Ureter (tissue), 1 donor: ENCODE data around the gene NGF. TPM values are rescaled to one million over a fixed set of nuclear protein-coding genes. Genes with fewer than 3 reads are reported as not detected.
"Not testable (repeated sequence)": the region's sequence is repeated elsewhere in the genome, so short reads cannot be mapped to it uniquely, and the experiment has no call there.

Experiments
- DNase-seq: peaks from one replicate; pipeline ENCODE4 v3.0.0-alpha.2; 2020; ENCODE audit warnings: low spot score
- total RNA-seq: library from RNA; stranded (reverse); gene quantifications from one replicate; pipeline ENCODE4 v1.2.4, GENCODE V29; 2023
- donor health status: DM: yes; HTN: yes; CAD: no.

The NGF gene
- total RNA-seq, 1 donor from 2014 or later: 3.6 TPM

DNA sequence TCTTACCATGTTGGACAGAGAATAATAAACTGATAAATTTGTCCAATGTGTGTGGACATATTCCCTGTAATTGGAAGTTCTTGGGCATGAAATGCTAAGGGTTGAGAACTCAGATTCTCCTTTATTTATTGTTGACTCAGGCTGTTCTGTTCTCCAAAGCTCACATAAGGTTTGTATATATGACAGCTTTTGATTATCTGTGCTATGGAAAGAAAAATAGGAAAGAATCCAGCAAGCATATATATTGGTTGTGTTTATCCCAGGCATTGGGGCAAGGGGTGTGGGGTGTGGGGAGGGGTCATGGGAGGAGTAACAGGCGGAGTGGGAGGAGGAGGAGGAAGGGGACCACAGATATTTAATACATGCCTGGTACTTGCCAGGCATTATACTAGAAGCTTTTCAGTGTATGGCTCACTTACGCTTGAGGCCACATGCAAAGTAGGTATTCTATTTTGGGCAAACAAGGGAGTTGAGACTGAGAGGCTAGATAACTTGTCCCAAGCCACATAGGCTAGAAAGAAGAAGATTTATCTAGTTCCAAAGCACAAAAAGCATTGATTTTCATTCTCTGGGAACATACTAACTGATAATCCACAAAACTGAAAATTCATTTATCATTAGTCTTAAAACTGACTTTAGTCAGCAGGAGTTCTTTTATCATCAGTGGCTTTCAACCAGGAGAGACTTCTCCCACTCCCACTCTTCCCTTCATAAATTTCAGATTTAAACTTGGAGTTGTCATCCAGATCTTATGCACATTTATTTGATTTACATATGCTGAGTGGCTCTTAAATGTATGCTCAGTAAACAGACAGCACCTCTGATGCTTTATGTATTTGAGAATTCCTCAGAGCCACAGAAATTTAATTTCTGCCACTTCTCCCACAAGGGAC lies 27.2 kb downstream of the NGF start:
- no peak for DNase-seq

GRCh38 chr1:115309504-115309903 lies 28.5 kb downstream of the NGF start:
- not testable (repeated sequence) for DNase-seq

- DNase-seq: no peak
Observed at GRCh38 chr1:115308969-115309368, 29.1 kb downstream of the NGF start.

- no peak for DNase-seq
Observed at GRCh38 chr1:115307661-115308060, 30.4 kb downstream of the NGF start.

DNA sequence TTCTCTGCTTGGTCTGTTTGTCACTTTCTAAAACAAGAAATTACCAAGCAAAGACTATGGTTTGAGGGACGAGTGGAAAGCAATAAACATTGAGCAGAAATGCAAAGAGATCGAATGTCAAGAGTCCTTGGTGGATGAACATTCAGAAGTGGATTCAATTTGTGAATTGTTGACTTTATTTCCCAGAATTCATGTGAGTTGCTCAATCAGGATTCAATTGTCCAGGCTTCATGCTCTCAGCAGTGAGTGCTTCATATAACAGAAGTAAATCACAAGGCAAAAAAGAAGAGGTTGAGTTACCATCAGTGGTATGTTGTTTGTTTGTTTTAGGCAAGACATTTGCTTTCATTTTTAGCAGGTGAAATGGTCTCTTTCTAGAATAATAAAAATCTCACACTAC lies 31.9 kb downstream of the NGF start:
- no peak for DNase-seq

GRCh38 chr1:115303364-115303763 lies 34.7 kb downstream of the NGF start:
- DNase-seq: no peak

DNA sequence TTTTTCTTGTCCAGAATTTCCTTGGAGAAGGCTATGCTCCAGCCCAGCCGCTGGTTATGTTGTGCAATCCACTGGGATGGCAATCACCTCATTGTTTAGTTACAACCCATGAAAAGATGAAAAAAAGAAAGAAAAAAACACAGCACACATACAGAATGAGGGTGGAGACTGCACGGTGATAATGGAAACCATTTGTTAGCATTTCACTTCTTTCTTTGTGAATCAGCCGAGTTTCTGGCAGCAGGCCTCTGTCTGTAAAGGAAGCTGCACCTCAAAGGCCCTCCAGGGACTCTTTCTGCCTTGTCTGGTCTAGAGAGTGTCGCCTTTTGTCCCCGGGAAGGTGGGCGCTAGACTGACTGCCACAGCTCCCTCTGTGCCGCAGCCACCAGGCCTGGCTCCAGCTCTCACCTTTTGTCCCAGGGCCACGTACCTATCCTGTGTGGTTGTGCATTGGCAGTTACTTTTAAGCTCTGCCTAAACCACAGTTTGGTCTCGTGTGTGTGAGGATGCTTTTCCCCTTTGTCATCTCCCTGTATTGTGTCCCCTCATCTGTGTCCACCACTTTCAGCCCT lies 35.6 kb downstream of the NGF start:
- no peak for DNase-seq

DNA sequence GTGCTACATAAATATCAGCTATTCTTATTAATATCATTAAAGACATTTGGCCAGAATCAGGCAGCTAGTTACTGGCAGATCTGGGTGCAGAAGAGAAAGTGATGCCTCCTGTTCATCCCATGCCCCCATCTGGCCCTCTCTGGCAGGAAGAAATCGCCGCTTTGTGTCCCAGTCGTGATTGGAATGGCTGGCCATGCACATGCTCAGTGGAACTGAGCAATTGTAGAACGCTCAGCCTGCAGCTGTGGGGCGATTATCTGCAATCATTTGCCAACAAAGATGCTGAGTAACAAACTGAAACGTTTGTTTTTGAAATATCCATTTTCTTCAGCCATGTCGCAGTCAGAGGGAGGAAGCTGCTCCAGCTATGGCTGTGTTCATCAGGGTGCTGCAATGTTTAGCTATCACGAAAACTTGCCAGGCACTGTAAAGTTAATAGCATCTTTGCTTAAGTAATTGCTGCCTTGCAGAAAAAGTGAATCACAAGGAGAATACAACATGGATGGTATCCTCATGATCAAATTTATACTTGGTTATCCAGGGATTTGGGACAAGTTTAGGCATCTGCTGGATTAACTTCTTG lies 36.5 kb downstream of the NGF start:
- no peak for DNase-seq

DNA sequence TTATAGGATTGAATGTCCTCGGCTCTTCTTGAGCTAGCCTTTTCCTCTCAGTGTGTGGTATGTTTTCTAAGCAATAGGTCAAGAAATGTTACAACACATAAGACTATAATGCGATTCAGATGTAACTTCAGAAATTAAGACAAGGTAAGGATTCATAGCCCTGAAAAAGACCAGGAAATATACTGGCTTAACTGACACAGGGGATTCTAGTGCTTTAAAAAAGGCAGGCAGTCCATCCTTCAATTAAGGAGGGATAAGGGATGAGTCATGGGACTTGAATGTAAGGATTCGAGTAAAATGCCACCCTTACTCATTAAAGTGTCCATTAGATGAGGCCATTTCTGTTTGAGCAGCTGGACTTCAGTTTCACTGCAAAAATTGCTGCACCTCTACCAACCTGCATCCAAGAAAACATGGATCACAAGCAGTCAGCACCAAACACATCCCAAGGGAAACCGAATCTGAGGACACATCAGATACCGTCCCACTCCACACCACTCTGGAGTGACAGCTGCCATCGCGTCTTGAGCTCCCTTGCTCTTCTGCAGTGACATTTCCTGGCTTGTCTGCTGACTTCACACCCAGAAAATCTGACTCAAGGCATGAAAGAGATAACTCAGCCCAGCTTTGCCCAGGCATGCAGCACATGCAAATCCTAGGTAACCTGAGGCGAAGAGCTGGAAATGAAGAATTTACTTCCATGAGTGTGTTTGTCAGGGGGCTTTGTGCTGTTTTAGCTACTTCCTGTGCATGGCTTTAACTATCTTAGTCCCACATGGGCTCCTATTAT lies 37.8 kb downstream of the NGF start:
- DNase-seq: no peak

DNA sequence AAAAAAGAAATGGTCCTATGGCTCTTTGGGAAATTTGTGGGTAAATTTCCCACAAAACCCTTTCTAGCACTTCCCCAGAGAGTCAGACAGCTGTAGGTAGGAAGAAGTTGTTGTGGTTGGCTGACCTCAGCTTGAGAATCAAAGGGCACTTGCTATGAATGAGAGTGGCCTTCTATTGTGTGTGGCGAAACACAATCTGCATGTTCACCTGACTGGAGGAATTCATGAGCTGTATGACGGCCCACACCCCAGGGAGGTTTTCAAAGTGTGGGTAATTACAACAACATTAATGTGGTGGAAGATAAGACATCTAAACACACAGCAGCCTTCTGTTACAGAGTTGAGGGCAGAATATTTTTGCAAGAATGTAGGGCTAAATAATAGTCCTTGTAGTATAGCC lies 38.8 kb downstream of the NGF start:
- DNase-seq: no peak

GRCh38 chr1:115296981-115297380 lies 41.1 kb downstream of the NGF start:
- DNase-seq: no peak

DNA sequence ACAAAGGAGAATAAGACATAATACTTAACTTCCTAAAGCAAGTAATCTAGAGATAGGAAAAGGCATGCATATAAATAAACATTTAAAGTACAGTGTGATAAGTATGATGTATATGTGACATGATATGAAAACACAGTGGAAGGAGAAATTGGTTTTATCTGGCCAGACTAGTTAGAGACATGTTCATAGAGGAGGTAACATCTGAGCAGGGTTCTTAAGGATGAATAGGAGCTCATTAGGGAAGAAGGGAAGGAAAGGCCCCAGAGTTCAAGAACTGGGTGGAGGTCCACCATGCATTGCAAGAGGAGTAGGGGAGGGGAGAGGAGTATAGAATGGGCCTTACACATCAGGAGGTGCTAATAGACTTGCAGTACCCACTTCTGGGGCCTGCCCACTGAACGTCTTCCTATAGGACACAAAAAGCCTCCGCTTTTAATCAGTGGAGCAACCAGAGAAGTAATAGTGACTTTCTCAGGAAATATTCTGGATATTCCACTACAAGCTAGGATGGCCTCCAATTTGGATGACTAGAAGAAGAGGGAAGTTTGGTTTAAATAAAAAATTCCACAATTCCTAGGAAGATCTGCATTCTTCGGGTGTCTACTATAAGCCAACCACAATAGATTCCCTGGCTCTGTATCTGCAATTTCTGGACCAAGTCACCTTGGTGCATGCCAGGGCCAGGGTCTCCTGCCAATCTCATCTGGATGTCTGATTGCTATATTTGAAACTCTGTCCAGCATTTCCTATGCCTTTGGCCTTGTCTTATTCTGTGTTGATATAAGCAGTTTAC lies 41.9 kb downstream of the NGF start:
- DNase-seq: no peak

DNA sequence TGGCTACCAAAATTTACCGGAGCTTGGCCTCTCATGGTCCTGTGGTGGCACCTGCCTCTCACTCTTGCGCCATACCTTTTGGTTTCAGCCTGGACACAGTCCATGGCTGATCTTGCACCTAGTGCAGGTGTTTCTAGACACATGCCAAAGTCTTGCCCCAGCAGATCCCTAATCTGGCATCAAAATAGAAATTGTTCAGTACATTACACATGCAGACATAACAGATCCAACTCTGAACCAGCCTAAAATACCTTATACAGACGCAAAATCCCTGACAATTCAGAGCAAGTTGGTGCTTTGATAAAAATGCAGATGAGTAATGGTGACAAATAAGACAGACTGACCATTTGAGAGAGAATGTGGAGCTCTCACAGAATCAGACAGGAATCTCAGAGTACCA lies 44.1 kb downstream of the NGF start:
- DNase-seq: no peak

GRCh38 chr1:115293006-115293405 lies 45.0 kb downstream of the NGF start:
- no peak for DNase-seq

- DNase-seq: no peak
Observed at GRCh38 chr1:115291741-115292140, 46.3 kb downstream of the NGF start.

- no peak for DNase-seq
Observed at GRCh38 chr1:115289940-115290339, 48.1 kb downstream of the NGF start.

- DNase-seq: no peak
Observed at GRCh38 chr1:115288591-115289198, 49.4 kb downstream of the NGF start.

GRCh38 chr1:115286431-115287205 lies 51.4 kb downstream of the NGF start:
- DNase-seq: no peak

DNA sequence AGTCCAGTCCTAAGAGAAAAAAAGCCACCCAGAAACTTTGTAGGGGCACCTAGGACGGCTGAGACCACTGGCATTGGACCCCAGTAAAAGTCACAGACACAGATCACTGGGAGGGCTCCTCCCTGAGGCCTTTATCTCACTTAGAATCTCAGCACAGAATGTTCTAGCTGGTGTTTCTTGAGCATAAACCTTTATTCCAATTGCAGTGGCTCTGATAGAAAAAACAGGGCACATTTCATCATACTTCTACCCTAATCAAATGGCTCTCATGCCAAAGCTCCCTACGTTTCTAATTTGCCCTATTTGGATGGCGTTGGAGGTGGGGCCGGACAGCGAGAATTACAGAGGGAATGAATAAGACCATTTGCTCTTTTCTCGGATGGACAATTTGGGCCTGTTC lies 53.8 kb downstream of the NGF start:
- no peak for DNase-seq

GRCh38 chr1:115283681-115284146 lies 54.3 kb downstream of the NGF start:
- DNase-seq: no peak
